8988T (cell line): ENCODE data around the gene LSAMP.

Experiments used
- DNase-seq: peaks from one replicate; pipeline ENCODE4 v3.0.0; 2011

The LSAMP gene

GRCh38 chr3:116445311-116445841 is at the start of gene LSAMP:
LSAMP (minus strand) TSS chr3:116445487.
- no peak for DNase-seq

GRCh38 chr3:116492379-116492778 is 47.1 kb upstream of the LSAMP start:
- DNase-seq, result no peak

GRCh38 chr3:116483135-116483534 is 37.8 kb upstream of the LSAMP start:
- no peak for DNase-seq

GRCh38 chr3:116476691-116477090 is 31.4 kb upstream of the LSAMP start:
- no peak for DNase-seq

- no peak for DNase-seq
Measured at GRCh38 chr3:116474801-116475200, 29.5 kb upstream of the LSAMP start.

GRCh38 chr3:116474032-116474780 is 28.9 kb upstream of the LSAMP start:
- DNase-seq, result no peak

- DNase-seq, result no peak
Measured at GRCh38 chr3:116473602-116474001, 28.3 kb upstream of the LSAMP start.

- no peak for DNase-seq
Measured at GRCh38 chr3:116470605-116471197, 25.4 kb upstream of the LSAMP start.

GRCh38 chr3:116469546-116469945 is 24.3 kb upstream of the LSAMP start:
- DNase-seq, result no peak

- no peak for DNase-seq
Measured at GRCh38 chr3:116464276-116464798, 19.1 kb upstream of the LSAMP start.

- DNase-seq, result no peak
Measured at GRCh38 chr3:116453666-116454346, 8.5 kb upstream of the LSAMP start.

- DNase-seq, result no peak
Measured at GRCh38 chr3:116449546-116450350, 4.5 kb upstream of the LSAMP start.

- DNase-seq, result no peak
Measured at GRCh38 chr3:116445990-116446389, 703 bp upstream of the LSAMP start.

- no peak for DNase-seq
Measured at GRCh38 chr3:116444819-116445310, 422 bp downstream of the LSAMP start.

- DNase-seq, result no peak
Measured at GRCh38 chr3:116444115-116444747, 1.1 kb downstream of the LSAMP start.

GRCh38 chr3:116443191-116443661 is 2.1 kb downstream of the LSAMP start:
- DNase-seq, result no peak

GRCh38 chr3:116442331-116443021 is 2.8 kb downstream of the LSAMP start:
- DNase-seq, result no peak

- no peak for DNase-seq
Measured at GRCh38 chr3:116441652-116442051, 3.6 kb downstream of the LSAMP start.

GRCh38 chr3:116440196-116440595 is 5.1 kb downstream of the LSAMP start:
- DNase-seq, result no peak

GRCh38 chr3:116433552-116433951 is 11.7 kb downstream of the LSAMP start:
- DNase-seq, result no peak

- no peak for DNase-seq
Measured at GRCh38 chr3:116432795-116433194, 12.5 kb downstream of the LSAMP start.
